ENCODE data around the gene PIK3R4. TPM values are rescaled to one million over a fixed set of nuclear protein-coding genes. Genes with fewer than 3 reads are reported as not detected.
A peak's percentile ranks its signal among the peaks of the same experiment; 100 is the strongest.

PIK3R4 gene
- polyA plus RNA-seq (ENCODE audit: insufficient read length in 4 of 4), result 10 to 100 TPM; 41.8 to 50.5 (median 45.8) TPM

DNA sequence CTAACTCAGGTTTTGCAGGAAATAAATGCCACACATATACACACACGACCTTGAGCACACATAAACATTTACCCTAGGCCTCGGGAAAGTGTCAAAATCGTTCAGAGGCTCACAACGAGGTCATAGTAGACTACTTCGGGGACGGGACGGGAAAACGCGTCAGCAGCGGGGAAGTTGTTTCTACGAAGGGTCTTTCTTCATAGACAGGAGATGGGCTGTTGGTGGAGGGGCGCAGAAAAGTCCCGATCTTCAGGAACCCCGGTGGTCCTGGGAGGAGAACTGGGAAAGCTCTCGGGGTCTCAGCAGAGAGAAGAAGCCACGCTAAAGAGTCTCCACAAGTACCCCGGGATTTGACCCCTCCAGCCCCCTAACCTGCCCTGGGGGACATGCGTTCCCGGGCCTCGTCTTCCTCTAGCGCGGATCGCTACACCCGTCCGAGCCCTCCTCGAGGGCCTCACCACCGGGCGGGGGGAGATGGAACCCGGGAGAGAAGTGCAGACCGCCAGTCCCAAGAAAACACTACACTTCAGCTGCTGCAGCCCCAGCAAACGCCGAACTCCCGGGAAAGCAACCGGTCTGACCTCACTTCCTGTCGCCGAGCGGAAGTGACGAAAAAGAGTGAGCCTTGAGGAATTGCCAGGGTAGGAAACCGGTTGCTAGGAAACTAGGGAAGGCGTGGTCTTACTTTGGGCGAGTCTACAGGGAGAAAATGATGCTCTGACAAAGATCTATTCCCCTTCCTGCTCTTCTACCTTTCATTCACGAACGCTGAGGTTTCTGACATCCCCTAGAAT lies at the start of gene PIK3R4:
Gene PIK3R4 (minus strand): TSS at position 584 of the 794 bp plus-strand sequence. CDS start 1,611 bp downstream, outside the sequence.
- DNase-seq (ENCODE audit: low read depth in 4 of 4, low spot score in 3 of 4), result peak; percentile 95 to 99 (median 98)

DNA sequence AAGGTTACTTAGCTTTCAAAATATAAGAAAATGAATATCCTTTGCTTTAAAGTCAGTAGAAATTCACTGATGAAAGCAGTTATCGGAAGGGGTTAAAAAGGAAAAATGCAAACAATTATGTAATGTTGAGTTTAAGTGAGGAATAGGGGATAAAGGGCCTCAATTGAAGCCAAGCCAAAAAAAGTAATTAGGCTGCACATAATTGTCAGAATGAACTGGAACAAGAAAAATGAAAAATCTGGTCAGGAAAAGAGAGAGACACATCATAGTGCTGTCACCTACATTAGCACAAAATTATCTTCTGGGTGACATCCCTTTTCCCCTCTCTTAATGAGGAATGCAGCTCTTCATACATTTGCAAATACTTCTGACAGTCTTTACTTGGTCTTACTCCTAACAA lies 48.8 kb upstream of the PIK3R4 start:
- peak in 1 of 4 donors; percentile 6 for DNase-seq (ENCODE audit: low read depth in 4 of 4, low spot score in 3 of 4)

DNA sequence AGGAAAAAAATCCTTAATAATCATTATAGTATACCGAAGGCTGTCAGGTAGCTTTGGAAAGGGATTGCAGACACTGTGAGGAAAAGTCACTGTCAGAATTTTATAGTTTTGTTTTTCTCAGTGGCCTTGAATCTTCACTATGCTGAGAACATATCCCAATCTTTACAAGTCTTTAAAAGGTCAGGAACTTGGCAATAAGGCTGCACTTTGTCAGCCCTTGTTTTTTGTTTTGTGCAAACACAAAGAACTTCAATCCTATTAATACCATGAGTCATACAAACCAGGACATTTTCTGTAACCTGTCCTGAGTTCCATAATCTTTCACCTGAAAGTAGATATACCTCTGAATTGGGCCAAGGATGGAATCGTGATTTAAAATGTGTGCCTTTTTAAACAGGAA lies 45.6 kb upstream of the PIK3R4 start:
- no peak for DNase-seq (ENCODE audit: low read depth in 4 of 4, low spot score in 3 of 4)

DNA sequence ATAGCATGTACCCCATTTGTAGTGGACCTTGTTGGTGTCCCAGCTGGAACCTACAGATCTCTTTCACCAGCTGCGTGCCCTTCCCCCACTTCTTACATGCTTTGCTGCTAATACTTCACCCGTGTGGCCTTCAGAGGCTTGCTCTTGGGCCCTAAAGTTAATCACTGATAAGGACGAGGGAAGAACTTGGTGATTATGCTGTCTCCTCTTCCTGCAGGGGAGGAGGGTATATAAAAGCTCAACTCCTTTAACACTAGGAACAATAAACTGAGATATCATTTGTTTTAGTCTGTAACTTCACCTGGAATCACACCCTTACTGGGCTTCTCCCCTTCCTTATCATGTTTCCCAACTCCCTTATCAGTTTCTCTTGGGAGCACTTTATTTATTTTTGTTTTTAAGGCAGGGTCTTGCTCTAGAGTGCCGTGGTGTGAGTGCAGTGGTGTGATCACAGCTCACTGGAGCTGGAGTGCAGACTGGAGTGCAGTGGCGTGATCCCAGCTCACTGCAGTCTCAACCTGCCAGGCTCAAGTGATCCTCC lies 43.2 kb upstream of the PIK3R4 start:
- DNase-seq (ENCODE audit: low read depth in 4 of 4, low spot score in 3 of 4), result no peak

DNA sequence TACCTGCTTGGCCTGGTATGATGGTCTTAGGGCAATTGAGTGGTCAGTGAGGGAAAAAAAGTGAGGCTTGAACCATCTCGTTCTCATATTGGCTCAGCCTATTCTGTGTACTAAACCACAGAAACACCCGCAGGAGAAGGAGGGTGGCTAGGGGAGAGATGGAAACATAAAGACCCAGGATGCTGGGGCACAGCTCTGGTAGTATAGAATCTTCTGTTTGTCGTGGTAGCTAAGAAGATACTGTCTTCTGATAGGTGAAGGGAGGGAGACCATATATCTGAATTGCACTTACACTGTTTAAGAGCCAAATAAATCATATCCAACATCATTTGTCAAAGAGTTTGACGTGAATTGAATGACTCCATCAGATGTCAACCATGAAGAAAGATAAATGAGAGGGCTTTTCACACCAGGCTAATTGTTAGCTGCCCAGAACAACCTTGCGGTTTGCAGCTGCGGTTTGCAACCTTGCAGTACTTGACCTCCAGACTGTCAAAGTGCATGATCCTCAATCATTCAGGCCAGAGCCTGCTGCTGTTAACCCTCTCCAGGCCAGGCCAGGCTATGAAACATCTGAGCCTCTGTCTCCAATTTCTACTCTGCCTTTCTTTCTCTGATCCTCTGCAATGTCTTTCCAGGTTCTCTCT lies 40.9 kb upstream of the PIK3R4 start:
- DNase-seq (ENCODE audit: low read depth in 4 of 4, low spot score in 3 of 4), result no peak

DNA sequence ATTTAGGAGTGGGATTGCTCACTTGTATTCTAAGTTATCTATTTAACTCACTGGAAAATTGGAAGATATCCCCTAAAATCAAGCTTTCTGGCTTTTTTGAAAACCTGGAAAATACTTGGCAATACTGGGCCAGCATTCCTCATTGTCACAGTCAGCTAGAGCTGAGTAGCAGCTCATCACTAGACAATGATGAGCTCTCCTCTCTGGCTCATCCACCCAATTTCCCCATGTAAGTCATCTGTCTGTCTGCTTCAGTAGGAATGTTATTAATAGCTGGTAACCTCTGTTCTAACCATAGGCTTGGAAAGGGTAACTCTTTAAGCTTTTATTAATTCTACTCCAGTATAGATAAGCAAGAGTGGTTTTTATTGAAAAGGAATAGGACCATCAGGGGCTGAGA lies 39.7 kb upstream of the PIK3R4 start:
- DNase-seq (ENCODE audit: low read depth in 4 of 4, low spot score in 3 of 4), result no peak

DNA sequence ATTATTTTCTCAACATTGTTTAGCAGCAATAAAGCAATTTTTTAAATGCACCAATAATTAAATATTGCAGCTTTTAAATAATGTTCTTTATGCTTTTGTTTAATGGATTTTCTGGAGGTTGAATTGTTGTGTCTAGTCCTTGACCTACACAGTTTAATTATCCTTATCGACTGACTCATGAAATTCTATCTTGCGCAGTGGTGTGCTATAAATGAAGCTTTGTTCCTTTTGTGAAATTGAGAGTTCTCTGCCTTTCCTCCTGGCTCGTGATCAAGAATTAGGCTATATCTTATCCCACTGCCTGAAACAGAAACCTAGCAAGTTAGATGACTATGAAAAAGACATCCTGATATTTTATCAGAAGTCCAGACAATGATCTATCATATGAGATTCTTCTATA lies 37.0 kb upstream of the PIK3R4 start:
- DNase-seq (ENCODE audit: low read depth in 4 of 4, low spot score in 3 of 4), result no peak

DNA sequence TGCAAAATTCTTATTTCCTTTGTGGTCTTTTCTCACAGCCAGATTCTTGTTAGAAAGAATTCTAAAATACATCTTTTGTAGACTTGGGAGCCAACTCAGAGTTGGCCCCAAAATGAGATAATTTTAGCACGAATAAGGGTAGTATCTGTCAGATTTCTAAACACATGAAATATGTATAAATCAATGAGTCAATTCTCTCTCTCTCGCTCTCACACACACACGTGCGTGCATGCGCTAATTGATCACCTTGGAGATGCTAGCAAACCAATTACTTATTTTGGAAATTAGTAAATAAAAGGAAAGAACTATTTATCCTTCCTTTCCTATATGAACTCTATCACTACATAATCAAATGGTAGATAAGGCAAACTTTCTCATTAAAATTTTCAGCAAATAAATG lies 32.9 kb upstream of the PIK3R4 start:
- no peak for DNase-seq (ENCODE audit: low read depth in 4 of 4, low spot score in 3 of 4)

DNA sequence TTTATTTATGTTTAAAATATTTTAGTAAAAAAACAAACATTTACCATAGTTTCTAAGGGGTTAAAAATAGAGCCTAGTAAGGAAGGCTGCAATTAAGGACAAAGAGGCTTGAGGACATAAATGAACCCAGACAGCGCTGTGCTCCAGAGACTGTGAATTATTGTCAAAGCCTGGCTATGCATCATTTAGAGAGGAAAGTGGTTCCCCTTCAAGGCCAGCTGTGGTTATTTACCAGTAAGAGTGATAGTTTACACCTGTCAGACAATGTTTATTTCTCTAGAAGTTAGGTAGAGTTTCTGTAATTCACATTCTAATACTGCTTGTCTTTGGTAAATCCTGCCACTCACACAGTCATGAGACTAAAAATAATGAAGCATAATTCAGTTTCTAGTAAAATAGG lies 32.4 kb upstream of the PIK3R4 start:
- no peak for DNase-seq (ENCODE audit: low read depth in 4 of 4, low spot score in 3 of 4)

DNA sequence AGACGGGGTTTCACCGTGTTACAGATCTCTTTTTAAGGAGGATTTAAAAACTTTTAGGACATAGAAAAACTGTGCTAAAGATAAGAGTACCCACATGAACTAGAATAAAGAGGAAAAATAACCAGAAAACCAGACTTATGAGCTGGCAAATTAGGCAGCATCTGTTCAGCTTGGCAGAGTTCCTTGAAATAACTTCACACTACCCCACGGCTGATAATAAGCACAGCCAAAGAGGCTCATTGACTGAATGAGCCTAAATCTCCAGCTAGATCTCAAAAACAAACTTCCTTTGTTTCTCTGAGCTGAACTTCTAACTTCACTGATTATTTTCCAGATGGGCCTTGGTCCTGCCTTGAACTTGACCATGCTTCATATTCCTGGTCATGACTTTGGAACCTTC lies 26.7 kb upstream of the PIK3R4 start:
- no peak for DNase-seq (ENCODE audit: low read depth in 4 of 4, low spot score in 3 of 4)

DNA sequence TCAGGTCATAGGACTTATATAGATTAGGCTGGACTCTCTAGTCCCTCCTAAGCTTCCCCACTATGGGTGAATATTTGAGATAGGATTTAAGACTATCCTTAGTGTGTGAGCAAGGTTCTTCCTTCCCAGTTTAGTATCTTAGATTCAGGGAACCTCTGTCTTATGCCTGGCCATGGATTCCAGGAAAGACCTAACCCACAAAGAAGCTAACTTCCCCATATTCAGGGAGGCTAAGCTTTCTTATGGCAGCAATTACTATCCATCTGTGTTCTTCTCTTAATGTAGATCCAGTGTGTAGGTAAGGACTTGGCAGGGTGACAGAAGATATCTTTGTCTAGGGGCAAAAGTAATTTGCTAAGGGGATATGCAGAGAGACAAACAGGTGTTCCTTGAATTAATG lies 25.5 kb upstream of the PIK3R4 start:
- DNase-seq (ENCODE audit: low read depth in 4 of 4, low spot score in 3 of 4), result no peak

DNA sequence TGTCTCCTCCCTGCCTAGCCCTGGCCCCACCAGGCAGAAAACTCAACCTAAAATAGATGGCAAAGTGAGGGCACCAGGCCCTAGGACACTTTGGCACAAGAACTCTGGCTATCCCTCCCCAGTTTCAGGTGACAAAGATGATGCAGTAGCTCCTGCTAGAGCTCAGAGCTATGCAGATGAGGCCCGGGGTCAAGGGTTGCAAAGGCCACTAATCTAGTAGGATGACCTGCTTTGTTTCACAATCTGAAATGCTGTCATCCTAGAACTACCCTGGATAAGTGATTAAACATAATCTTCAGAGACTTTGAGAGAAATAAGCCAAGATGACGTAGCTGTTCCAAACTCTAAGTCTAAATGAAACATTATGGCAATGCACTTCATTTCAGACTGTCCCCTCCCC lies 24.0 kb upstream of the PIK3R4 start:
- DNase-seq (ENCODE audit: low read depth in 4 of 4, low spot score in 3 of 4), result no peak

DNA sequence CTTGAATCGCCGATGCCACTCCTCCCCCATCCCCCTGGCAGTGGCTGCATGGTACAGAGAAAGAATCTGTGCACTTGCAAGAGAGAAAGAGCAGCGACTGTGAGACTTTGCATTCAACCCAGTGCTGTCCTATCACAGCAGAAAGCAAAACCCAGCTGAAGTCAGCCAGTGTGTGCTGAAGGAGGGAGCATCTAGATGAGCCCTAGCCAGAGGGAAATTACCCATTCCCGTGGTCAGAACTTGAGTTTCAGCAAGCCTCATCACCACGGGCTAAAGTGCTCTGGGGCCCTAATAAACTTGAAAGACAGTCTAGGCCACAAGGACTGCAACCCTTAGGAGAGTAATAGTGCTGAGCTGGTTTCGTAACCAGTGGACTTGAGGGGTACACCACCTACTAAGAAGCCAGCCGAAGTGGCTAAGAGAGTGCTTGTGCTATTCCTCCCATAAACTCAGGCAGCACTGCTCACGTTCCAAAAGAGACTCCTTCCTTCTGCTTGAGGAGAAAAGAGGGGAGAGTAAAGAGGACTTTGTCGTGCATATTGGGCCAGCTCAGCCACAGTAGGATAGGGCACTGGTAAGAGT lies 15.2 kb upstream of the PIK3R4 start:
- no peak for DNase-seq (ENCODE audit: low read depth in 4 of 4, low spot score in 3 of 4)

DNA sequence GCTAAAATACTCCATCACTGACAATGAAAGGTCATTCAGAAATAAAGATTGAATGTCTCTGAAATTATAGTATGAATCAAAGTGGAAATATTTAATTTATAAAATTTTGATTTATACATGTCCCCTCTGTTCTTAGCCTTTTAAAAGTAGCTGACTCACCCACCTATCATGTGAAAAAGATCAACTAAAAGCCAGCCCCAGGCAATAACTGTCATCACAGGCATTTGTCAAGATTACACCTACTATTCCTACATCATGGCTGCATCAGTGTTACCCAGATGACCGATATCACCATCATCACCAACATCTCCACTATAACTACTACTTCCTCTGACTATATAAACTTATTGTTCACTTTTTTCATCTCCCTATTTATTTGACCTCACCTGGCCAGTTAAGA lies 14.3 kb upstream of the PIK3R4 start:
- no peak for DNase-seq (ENCODE audit: low read depth in 4 of 4, low spot score in 3 of 4)

DNA sequence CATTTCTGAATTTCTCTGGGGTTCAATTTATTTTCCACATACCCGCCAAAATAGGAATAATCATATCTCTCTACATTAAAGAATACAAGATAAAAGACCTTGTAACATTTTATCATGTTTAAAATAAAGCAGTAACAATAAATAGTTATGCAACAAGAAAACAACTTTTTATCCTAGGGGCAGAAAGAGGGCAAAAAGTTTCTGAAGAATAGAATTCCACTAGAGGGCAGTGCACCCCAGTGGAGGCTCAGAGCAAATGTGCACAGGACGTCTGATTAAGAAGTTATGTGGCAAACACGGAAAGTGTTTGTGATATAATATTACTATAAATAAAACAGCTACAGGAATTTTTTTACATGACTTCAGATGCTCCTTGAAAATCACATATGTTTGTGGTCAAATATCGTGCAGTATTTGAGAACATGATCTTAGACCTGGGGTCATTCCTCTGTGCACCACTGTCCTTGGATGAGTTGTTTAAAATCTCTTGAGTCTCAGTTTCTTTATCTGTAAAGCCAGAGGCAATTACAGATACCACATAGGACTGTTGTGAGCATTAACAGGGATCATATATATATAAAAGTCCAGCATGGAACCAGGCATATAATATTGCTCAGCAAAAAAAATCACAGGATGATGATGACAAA lies 13.2 kb upstream of the PIK3R4 start:
- DNase-seq (ENCODE audit: low read depth in 4 of 4, low spot score in 3 of 4), result no peak

DNA sequence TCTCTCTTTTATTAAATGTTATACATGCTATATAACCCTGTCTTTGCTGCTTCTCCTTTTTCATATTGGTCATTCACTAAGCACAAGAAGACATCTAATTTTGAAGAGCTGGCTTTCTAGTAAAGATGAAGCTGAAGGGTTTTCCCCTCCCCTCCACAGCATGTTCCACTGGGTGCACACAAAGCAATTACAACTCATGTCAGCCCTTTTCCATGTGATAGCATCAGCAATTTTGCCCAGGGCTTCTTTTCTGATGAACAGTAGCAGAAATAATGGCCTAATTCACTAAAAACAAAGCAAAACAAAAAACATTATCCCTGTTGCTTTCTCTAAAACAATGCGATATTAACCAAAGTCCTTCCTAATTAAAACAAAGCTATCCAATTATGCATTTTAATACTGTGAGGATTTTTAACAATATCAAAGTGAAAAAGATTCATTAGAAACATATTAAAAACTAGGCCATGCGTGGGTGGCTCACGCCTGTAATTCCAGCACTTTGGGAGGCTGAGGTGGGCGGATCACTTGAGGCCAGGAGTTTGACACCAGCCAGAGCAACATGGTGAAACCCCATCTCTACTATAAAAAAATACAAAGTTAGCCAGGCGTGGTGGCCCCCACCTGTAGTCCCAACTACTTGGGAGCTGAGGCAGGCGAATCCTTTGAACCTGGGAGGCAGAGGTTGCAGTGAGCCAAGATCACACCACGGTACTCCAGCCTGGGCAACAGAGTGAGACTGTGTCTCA lies 12.2 kb upstream of the PIK3R4 start:
- no peak for DNase-seq (ENCODE audit: low read depth in 4 of 4, low spot score in 3 of 4)

DNA sequence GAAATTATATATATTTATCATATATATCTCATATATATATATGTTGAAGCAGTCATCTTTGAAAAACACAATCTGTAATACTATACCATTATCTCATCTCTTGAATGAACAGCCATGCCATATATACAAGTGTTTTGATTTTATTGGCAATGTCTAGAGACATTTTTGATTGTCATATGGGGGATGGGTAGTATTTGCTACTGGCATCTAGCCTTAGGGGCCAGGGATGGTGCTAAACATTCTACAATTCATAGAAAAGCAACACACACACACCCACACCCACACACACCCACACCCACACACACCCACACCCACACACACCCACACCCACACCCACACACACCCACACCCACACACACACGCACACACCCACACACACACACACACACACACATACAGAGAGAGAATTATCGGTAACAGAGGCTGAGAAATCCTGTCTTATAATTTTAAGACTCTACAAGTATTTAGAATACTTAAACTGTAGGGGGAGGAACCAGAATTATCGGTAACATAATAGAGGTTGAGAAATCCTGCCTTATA lies 11.1 kb upstream of the PIK3R4 start:
- DNase-seq (ENCODE audit: low read depth in 4 of 4, low spot score in 3 of 4), result no peak

DNA sequence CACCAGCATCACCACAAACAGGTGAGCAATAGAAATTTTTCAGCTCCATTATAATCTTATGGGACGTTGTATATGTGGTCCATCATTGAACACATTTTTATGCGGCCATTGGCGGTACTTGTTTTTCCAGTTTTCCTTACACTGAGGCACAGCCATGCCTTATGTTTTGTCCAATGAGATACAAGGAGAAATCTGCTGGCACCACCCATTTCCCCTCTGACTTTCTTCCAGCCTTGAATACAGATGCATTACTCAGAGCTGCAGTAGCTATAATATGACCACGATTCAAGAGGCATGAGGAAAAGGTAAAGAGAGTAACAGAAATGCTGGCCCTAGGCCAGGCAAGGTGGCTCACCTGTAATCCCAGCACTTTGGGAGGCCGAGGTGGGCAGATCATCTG lies 9.0 kb upstream of the PIK3R4 start:
- no peak for DNase-seq (ENCODE audit: low read depth in 4 of 4, low spot score in 3 of 4)

DNA sequence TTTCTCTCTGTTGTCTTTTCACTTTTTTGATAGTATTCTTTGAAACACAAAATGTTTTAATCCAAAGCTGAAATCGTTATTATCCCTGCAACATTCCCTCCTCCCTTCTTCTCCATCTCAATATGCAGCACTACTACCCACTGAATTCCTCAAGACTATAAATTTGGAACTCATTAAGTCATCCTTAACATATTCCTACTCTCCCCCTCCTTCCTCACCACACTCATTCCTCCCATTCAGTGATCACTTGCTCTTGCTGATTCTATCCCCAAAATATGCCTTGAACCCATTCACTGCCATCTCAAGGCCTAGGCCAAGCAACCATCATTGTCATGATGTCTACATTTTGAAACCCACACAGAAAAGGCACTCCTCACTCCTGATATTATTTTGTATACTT lies 2.4 kb upstream of the PIK3R4 start:
- DNase-seq (ENCODE audit: low read depth in 4 of 4, low spot score in 3 of 4), result no peak

DNA sequence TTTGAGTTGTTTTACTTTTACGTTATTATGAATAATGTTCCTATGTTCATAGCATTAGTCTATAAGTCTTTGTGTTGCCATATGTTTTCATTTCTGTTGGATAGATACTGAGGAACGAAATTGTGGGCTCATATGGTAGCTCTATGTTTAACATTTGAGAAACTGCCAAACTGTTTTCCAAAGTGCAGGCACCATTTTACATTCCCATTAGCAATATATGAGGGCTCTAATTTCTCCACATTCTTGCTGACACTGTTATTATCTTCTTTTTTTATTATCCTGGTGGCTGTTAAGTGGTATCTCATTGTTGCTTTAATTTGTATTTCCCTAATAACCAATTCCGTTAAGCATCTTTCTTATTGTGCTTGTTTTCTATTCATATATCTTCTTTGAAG lies 1.8 kb upstream of the PIK3R4 start:
- no peak for DNase-seq (ENCODE audit: low read depth in 4 of 4, low spot score in 3 of 4)
